ENCODE results near the gene RGS10. TPM values are rescaled to one million over a fixed set of nuclear protein-coding genes. Genes with fewer than 3 reads are reported as not detected.

The RGS10 gene
- total and polyA plus RNA-seq, 9 of the 15 experiments (the other 6 are each of a cell fraction or from before 2014, with no cell fraction given): 31.9 to 123 (median 62.1) TPM

- TF ChIP-seq UBTF (IDR thresholded peaks at IDR 0.05; ENCODE audit: borderline replicate concordance in 1 of 2, low read depth in 2 of 2, low read length in 2 of 2) (0 out of 4 replicates have a peak, but pooled peaks of 1 of the 2 experiments have one; percentile 66), ZNF212 (CRISPR knock-in tag; IDR thresholded peaks at IDR 0.05) (no peak), ILK (tag; IDR thresholded peaks at IDR 0.05; ENCODE audit: borderline replicate concordance, low read depth) (no peak), POLR2AphosphoS5 (IDR thresholded peaks at IDR 0.05; ENCODE audit: control insufficient read depth, insufficient read depth, low read depth, low read length) (peak; percentile 67; the same call in 1 of the 2 replicates), ZNF655 (CRISPR knock-in tag; IDR thresholded peaks at IDR 0.05) (no peak), PRMT5 (CRISPR knock-in tag; IDR thresholded peaks at IDR 0.05) (no peak), ZNF146 (CRISPR knock-in tag; IDR thresholded peaks at IDR 0.05; ENCODE audit: unreplicated experiment) (no peak), RBFOX2 (IDR thresholded peaks at IDR 0.05; ENCODE audit: low read depth, low read length) (peak; percentile 86), KLF10 (CRISPR knock-in tag; IDR thresholded peaks at IDR 0.05) (no peak), ARID3B (CRISPR knock-in tag; IDR thresholded peaks at IDR 0.05; ENCODE audit: borderline replicate concordance) (0 out of 2 replicates have a peak, but pooled peaks have one; percentile 33), CBFA2T2 (conservative IDR thresholded peaks at IDR 0.05) (no peak), ZNF398 (CRISPR knock-in tag; IDR thresholded peaks at IDR 0.05) (no peak)
- TF ChIP-seq, protein P1, sequence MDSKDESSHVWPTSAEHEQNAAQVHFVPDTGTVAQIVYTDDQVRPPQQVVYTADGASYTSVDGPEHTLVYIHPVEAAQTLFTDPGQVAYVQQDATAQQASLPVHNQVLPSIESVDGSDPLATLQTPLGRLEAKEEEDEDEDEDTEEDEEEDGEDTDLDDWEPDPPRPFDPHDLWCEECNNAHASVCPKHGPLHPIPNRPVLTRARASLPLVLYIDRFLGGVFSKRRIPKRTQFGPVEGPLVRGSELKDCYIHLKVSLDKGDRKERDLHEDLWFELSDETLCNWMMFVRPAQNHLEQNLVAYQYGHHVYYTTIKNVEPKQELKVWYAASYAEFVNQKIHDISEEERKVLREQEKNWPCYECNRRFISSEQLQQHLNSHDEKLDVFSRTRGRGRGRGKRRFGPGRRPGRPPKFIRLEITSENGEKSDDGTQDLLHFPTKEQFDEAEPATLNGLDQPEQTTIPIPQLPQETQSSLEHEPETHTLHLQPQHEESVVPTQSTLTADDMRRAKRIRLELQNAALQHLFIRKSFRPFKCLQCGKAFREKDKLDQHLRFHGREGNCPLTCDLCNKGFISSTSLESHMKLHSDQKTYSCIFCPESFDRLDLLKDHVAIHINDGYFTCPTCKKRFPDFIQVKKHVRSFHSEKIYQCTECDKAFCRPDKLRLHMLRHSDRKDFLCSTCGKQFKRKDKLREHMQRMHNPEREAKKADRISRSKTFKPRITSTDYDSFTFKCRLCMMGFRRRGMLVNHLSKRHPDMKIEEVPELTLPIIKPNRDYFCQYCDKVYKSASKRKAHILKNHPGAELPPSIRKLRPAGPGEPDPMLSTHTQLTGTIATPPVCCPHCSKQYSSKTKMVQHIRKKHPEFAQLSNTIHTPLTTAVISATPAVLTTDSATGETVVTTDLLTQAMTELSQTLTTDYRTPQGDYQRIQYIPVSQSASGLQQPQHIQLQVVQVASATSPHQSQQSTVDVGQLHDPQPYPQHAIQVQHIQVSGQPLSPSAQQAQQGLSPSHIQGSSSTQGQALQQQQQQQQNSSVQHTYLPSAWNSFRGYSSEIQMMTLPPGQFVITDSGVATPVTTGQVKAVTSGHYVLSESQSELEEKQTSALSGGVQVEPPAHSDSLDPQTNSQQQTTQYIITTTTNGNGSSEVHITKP (IDR thresholded peaks at IDR 0.05; ENCODE audit: partially characterized antibody): peak; percentile 47
These were observed at the start of gene RGS10 (continued) for GRCh38 chr10:119542357-119542987.
